ENCODE data around the gene GRPR.

DNA sequence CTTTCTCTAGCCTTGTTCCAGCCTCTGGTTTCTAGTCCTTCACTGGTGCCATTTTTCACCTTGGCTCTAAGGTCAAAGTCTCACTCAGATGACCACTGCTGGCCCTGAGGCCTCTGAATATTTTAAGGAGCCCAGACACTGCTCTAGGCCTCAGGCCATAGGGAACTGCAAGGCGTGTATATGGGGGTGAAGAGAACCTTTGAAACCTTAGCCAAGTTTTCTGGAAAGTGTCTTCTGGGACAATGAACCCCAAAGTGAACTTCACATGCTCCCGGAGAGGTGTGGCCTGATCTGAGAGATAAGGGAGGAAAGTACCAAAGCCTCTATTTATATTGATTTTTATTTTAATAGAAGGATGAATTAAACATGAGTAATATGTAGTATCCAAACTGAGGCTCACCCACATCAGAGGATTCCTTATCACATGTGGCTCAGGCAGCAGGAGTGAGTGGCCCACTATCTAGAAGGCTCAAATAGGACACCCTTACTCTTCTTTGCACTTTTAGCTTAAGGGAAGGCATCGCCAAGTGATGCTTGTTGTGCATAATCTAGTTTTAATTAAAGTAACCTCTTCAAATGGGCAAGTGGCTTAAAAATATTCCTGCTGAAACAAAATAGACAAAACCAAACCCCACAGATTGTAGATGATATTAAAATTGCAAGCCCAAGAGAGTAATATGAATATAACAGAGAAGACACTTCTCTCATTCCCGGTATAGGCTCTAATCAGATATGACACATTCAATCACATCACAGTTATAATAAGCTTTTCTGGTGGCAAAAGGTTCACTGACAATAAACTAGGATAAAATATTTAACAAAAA is 18.3 kb downstream of the GRPR start:
- no peak for TF ChIP-seq EZH2 (IDR thresholded peaks at IDR 0.05; ENCODE audit: low read length)
- TF ChIP-seq, protein P1, sequence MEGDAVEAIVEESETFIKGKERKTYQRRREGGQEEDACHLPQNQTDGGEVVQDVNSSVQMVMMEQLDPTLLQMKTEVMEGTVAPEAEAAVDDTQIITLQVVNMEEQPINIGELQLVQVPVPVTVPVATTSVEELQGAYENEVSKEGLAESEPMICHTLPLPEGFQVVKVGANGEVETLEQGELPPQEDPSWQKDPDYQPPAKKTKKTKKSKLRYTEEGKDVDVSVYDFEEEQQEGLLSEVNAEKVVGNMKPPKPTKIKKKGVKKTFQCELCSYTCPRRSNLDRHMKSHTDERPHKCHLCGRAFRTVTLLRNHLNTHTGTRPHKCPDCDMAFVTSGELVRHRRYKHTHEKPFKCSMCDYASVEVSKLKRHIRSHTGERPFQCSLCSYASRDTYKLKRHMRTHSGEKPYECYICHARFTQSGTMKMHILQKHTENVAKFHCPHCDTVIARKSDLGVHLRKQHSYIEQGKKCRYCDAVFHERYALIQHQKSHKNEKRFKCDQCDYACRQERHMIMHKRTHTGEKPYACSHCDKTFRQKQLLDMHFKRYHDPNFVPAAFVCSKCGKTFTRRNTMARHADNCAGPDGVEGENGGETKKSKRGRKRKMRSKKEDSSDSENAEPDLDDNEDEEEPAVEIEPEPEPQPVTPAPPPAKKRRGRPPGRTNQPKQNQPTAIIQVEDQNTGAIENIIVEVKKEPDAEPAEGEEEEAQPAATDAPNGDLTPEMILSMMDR (optimal IDR thresholded peaks at IDR 0.05 in 1 of 3, IDR thresholded peaks at IDR 0.05 in 1 of 3, conservative IDR thresholded peaks at IDR 0.05 in 1 of 3; ENCODE audit: extremely low read depth in 1 of 3, insufficient read depth in 2 of 3, low read length in 3 of 3) = no peak
